AG10803 (cell line): ENCODE data around the gene MPV17.
"Not testable (repeated sequence)": the region's sequence is repeated elsewhere in the genome, so short reads cannot be mapped to it uniquely, and the experiment has no call there.

ENCODE experiments used
- DNase-seq: peaks from one replicate; pipeline ENCODE4 v3.0.0; 2010; ENCODE audit warnings: low read depth
- H3K4me3 ChIP-seq: 2 replicates; pipeline ENCODE4 v1.5.1; 2011; ENCODE audit warnings: mild to moderate bottlenecking, low read length, control low read depth
- CTCF ChIP-seq: conservative IDR thresholded peaks from 2 replicates; pipeline ENCODE4 v1.5.1; 2011; ENCODE audit warnings: mild to moderate bottlenecking, low read length, control low read depth, inconsistent platforms

MPV17 gene

GRCh38 chr2:27270131-27270530 lies 52.8 kb downstream of the MPV17 start:
- no peak for TF ChIP-seq CTCF
- no peak for DNase-seq
- H3K4me3 ChIP-seq = no peak overlapping the region

GRCh38 chr2:27268296-27268695 lies 54.6 kb downstream of the MPV17 start:
- DNase-seq, H3K4me3 ChIP-seq: not testable (repeated sequence)

- no peak overlapping the region for H3K4me3 ChIP-seq
- no peak for DNase-seq
- no peak for TF ChIP-seq CTCF
These were observed 57.4 kb downstream of the MPV17 start for GRCh38 chr2:27265536-27265870.

GRCh38 chr2:27264753-27265535 lies 58.0 kb downstream of the MPV17 start:
- peak overlapping the region; percentile 16; the same call in 1 of the 2 replicates for H3K4me3 ChIP-seq
- TF ChIP-seq CTCF = peak; percentile 33

GRCh38 chr2:27264253-27264752 lies 58.6 kb downstream of the MPV17 start:
- no peak for DNase-seq
- no peak for TF ChIP-seq CTCF
- H3K4me3 ChIP-seq = no peak overlapping the region

More at GRCh38 chr2:27264753-27265535, 58.0 kb downstream of the MPV17 start:
- no peak for DNase-seq

GRCh38 chr2:27263287-27264252 lies 59.3 kb downstream of the MPV17 start:
- H3K4me3 ChIP-seq = no peak overlapping the region
- DNase-seq = no peak
- no peak for TF ChIP-seq CTCF
